Lower leg skin (tissue), 4 donors: ENCODE results near the gene GLG1. TPM values are rescaled to one million over a fixed set of nuclear protein-coding genes. Genes with fewer than 3 reads are reported as not detected.

Experiments
- DNase-seq, 2 donors: peaks; one replicate each; pipeline ENCODE4 v3.0.0-alpha.2; 2019; ENCODE audit warnings: low spot score in 2 of 2
- H3K4me3 ChIP-seq: fragments of 200-600 bp; sonication (generic); 2 replicates; pipeline ENCODE4 v1.5.1; 2017; ENCODE audit warnings: mild to moderate bottlenecking, low read depth; ENCODE audit not compliant: poor library complexity, severe bottlenecking
- POLR2A ChIP-seq, 2 donors: fragments of 450-650 bp; IDR thresholded peaks; one replicate each; pipeline ENCODE4 v1.6.1; 2016 to 2017; ENCODE audit warnings: antibody characterized with exemption in 2 of 2, mild to moderate bottlenecking in 1 of 2, moderate library complexity in 1 of 2
- WGBS, 2 donors: methylation state at CpG; one replicate each; pipeline ENCODE4 v1.1.5; 2018; 5-methylcytosine and 5-hydroxymethylcytosine counted together
- intact Hi-C: fragments of 100-400 bp; cut with DNase I; formaldehyde crosslinking; loops from one replicate; pipeline ENCODE4 v1.15.0; 2023; ENCODE audit warnings: low total_unique reads
- total RNA-seq, 4 donors: library from RNA; depleted of rRNA; stranded (reverse); fragments of >200 nt; gene quantifications; one replicate each; pipeline ENCODE4 v1.1.0, GENCODE V29; 2016
- TF ChIP-seq, protein P1 (sequence below), 3 donors: fragments of 450-650 bp; IDR thresholded peaks; one replicate each; pipeline ENCODE4 v1.5.1; 2016; ENCODE audit warnings: antibody characterized with exemption in 3 of 3, mild to moderate bottlenecking in 3 of 3, moderate library complexity in 2 of 3

Gene GLG1
- total RNA-seq, 4 donors from 2014 or later: 64.7 to 113 (median 92.5) TPM

DNA sequence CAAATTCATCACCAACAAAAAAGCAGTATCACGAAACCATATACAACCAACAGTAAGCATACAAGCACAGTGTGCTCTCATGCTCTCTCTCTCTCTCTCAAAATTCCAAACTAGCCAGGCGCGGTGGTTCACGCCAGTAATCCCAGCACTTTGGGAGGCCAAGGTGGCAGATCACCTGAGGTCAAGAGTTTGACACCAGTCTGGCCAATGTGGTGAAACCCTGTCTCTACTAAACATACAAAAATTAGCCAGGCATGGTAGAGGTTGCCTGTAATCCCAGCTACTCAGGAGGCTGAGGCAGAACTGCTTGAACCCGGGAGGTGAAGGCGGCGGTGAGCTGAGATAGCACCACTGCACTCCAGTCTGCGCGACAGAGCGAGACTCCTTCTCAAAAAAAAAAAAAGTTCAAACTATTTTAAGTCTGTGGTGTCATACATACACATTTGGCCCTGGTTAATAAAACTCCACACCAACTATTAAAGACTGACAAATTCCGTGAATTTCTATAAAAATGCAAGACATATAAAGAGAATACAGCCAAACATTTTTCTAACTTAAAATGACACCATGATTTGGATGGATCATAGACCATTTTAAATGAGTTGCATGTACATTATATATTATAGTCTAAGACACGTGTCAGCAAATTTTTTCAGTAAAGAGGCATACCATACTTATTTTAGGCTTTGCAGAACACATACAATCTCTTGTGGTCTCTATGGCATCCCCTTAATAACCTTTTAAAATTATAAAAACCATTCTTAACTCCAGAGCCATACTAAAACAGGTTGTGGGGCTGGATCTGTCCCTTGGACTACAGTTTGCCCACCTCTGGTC lies 30.9 kb downstream of the GLG1 start:
- no peak for DNase-seq
- H3K4me3 ChIP-seq: no peak overlapping the region
- no peak for TF ChIP-seq POLR2A (IDR thresholded peaks at IDR 0.05)
- TF ChIP-seq, protein P1, sequence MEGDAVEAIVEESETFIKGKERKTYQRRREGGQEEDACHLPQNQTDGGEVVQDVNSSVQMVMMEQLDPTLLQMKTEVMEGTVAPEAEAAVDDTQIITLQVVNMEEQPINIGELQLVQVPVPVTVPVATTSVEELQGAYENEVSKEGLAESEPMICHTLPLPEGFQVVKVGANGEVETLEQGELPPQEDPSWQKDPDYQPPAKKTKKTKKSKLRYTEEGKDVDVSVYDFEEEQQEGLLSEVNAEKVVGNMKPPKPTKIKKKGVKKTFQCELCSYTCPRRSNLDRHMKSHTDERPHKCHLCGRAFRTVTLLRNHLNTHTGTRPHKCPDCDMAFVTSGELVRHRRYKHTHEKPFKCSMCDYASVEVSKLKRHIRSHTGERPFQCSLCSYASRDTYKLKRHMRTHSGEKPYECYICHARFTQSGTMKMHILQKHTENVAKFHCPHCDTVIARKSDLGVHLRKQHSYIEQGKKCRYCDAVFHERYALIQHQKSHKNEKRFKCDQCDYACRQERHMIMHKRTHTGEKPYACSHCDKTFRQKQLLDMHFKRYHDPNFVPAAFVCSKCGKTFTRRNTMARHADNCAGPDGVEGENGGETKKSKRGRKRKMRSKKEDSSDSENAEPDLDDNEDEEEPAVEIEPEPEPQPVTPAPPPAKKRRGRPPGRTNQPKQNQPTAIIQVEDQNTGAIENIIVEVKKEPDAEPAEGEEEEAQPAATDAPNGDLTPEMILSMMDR (IDR thresholded peaks at IDR 0.05): no peak
- intact Hi-C loops: no loop called here
- 86 to 93% methylated on average over 12 of the region's 12 CpGs for WGBS, 2 donors

DNA sequence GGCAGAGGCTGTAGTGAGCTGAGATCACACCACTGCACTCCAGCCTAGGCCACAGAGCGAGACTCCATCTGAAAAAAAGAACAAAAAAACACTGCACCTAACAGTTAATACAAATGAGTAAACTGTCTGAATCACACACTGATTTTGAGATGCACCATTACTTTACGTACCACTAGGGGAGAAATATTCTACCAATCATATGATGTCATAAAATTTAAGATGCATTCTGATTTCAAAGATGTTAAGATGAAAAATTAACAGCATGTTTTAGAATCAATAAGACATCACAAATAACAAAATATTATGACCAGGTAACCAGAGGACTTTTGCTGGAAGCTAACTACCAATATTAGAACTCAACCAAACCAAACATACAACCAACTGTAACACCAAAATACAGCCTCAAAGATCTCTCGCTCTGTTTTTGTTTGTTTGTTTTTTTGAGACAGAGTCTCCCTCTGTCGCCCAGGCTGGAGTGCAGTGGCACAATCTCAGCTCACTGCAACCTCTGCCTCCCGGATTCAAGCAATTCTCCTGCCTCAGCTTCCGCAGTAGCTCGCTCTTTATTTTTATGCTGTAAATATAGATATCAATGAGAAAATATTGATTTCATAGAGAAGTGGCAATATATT lies 31.6 kb downstream of the GLG1 start:
- H3K4me3 ChIP-seq: no peak overlapping the region
- TF ChIP-seq, protein P1 (IDR thresholded peaks at IDR 0.05): no peak
- no peak for TF ChIP-seq POLR2A (IDR thresholded peaks at IDR 0.05)
- intact Hi-C loops: no loop called here
- 92 to 93% methylated on average over 7 of the region's 7 CpGs for WGBS, 2 donors
- no peak for DNase-seq

DNA sequence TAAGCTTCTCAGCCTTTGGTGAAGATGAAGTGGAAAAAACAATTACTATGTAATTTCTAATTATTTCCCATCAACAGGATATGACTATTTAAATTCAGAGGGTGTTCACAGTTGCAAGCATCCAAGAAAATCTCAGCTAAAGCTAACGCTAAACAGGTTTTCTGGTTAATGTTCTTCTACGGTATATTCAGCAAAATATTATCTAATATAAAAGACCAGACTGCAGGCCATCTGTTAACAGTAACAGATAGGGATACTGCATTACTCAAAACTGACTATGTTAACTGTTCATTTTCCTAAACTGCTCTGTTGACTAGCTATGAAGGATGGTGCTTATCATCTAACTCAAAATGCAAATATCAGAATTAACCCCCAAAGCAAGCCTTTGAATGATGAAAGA lies 32.8 kb downstream of the GLG1 start:
- intact Hi-C loops: no loop called here
- no peak for DNase-seq
- TF ChIP-seq, protein P1 (IDR thresholded peaks at IDR 0.05): no peak
- TF ChIP-seq POLR2A (IDR thresholded peaks at IDR 0.05): no peak
- WGBS, 2 donors: 58 to 73% methylated on average over 2 of the region's 2 CpGs
- H3K4me3 ChIP-seq: no peak overlapping the region

- DNase-seq: no peak
- WGBS, 2 donors: 65 to 78% methylated on average over 8 of the region's 8 CpGs
- no peak for TF ChIP-seq POLR2A (IDR thresholded peaks at IDR 0.05)
- TF ChIP-seq, protein P1 (IDR thresholded peaks at IDR 0.05): no peak
- no peak overlapping the region for H3K4me3 ChIP-seq
- intact Hi-C loops: no loop called here
These were observed 33.3 kb downstream of the GLG1 start for GRCh38 chr16:74573622-74574021.

- WGBS, 2 donors: 90 to 94% methylated on average over 5 of the region's 5 CpGs
- TF ChIP-seq, protein P1 (IDR thresholded peaks at IDR 0.05): no peak
- TF ChIP-seq POLR2A (IDR thresholded peaks at IDR 0.05): no peak
- intact Hi-C loops: no loop called here
- no peak for DNase-seq
- no peak overlapping the region for H3K4me3 ChIP-seq
These were observed 36.3 kb downstream of the GLG1 start for GRCh38 chr16:74570412-74571301.
